CD8-positive, alpha-beta memory T cell (primary cell): ENCODE data around the gene NEK9. TPM values are rescaled to one million over a fixed set of nuclear protein-coding genes. Genes with fewer than 3 reads are reported as not detected.

Experiments used
- CTCF ChIA-PET: fragments of 350-600 bp; sonication (Branson Sonifier 250); formaldehyde crosslinking; loops from one replicate; lab custom pipeline; 2021; ENCODE audit warnings: antibody characterized with exemption; lab: Charles Lee
- POLR2A ChIA-PET: fragments of 350-600 bp; sonication (Branson Sonifier 250); formaldehyde crosslinking; loops from one replicate; lab custom pipeline; 2021; ENCODE audit warnings: antibody characterized with exemption; lab: Charles Lee
- DNase-seq, 5 donors: peaks; one replicate each; pipeline versions ENCODE4 v3.0.0 to v3.0.0-alpha.2; 2020 to 2022; ENCODE audit warnings: mixed read lengths in 1 of 5
- H3K27ac ChIP-seq: one replicate; pipeline ENCODE4 v1.7.0; 2013; ENCODE audit warnings: low read depth, mild to moderate bottlenecking, low read length, moderate library complexity
- H3K27me3 ChIP-seq: 2 replicates; pipeline ENCODE4 v1.7.0; 2013; ENCODE audit warnings: low read length, mild to moderate bottlenecking; ENCODE audit not compliant: insufficient read depth, poor library complexity, severe bottlenecking
- H3K36me3 ChIP-seq: 2 replicates; pipeline ENCODE4 v1.7.0; 2013; ENCODE audit warnings: mild to moderate bottlenecking, low read length, moderate library complexity; ENCODE audit not compliant: insufficient read depth
- H3K4me1 ChIP-seq: 2 replicates; pipeline ENCODE4 v1.7.0; 2013; ENCODE audit warnings: mild to moderate bottlenecking, low read length, moderate library complexity; ENCODE audit not compliant: insufficient read depth
- H3K4me3 ChIP-seq: 2 replicates; pipeline ENCODE4 v1.7.0; 2013; ENCODE audit warnings: mild to moderate bottlenecking, low read length
- H3K9me3 ChIP-seq: 2 replicates; pipeline ENCODE4 v1.7.0; 2013; ENCODE audit warnings: mild to moderate bottlenecking, low read length
- H3K27ac Mint-ChIP-seq, 8 donors: one replicate each; pipeline ENCODE4 v1.8.0; 2020 to 2021; ENCODE audit warnings: mixed read lengths in 8 of 8, mild to moderate bottlenecking in 6 of 8, inconsistent platforms in 3 of 8, moderate library complexity in 3 of 8
- H3K27me3 Mint-ChIP-seq, 2 donors: one replicate each; pipeline ENCODE4 v1.8.0; 2020 to 2021; ENCODE audit warnings: mixed read lengths in 2 of 2, mild to moderate bottlenecking in 1 of 2, moderate library complexity in 1 of 2
- H3K36me3 Mint-ChIP-seq, 3 donors: one replicate each; pipeline ENCODE4 v1.8.0; 2020 to 2021; ENCODE audit warnings: mixed read lengths in 3 of 3, inconsistent platforms in 1 of 3, mild to moderate bottlenecking in 1 of 3
- H3K4me1 Mint-ChIP-seq, 3 donors: one replicate each; pipeline ENCODE4 v1.8.0; 2020 to 2021; ENCODE audit warnings: mixed read lengths in 3 of 3, inconsistent platforms in 1 of 3, mild to moderate bottlenecking in 1 of 3
- H3K4me3 Mint-ChIP-seq, 7 donors: one replicate each; pipeline ENCODE4 v1.8.0; 2020 to 2021; ENCODE audit warnings: mixed read lengths in 7 of 7, mild to moderate bottlenecking in 6 of 7, moderate library complexity in 4 of 7, inconsistent platforms in 2 of 7
- H3K9me3 Mint-ChIP-seq, 5 donors: one replicate each; pipeline ENCODE4 v1.8.0; 2020 to 2022; ENCODE audit warnings: mixed read lengths in 5 of 5, mild to moderate bottlenecking in 3 of 5, moderate library complexity in 2 of 5, inconsistent platforms in 1 of 5
- polyA plus RNA-seq: library from polyadenylated mRNA; unstranded; fragments of 300-500 nt; fragmentation: Illumina TruSeq; gene quantifications from one replicate; pipeline ENCODE4 v1.2.3, GENCODE V29; 2021
- total RNA-seq, 2 experiments: library from RNA; stranded (reverse); gene quantifications; one replicate each; pipeline ENCODE4 v1.2.3, GENCODE V29; 2021

NEK9 gene
- total and polyA plus RNA-seq, 3 experiments from 2014 or later, result 18.0 to 74.0 (median 72.2) TPM

DNA sequence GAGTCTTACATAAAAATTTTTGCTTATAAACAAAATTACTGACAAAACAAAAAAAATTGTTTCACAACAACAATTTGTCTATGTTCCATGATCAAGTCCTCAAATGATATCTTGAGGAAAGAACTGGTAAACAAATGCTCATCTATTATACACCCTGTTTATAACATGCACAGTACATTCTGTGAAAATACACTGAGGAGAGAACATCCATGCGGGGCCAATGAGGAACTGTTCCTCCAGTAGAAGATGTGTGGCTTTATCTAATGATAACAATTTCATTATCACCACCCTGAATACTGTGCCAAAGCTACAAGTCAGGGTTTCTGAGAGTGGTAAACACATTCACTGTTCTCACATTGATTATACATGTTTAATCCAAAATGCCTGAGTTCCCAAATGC, 86.3 kb downstream of the NEK9 start:
- H3K36me3 Mint-ChIP-seq, result peaks cover 0 to 54% (median 18%) of the 10 kb centered on the region in 3 donors
- H3K27ac Mint-ChIP-seq, result no peak overlapping the region
- Histone ChIP-seq H3K27me3 (no peaks in the 10 kb centered on the region), H3K9me3 (no peaks in the 10 kb centered on the region), H3K36me3 (peaks cover 9% of the 10 kb centered on the region), H3K4me3 (no peak overlapping the region), H3K27ac (no peak overlapping the region), H3K4me1 (peaks cover 4% of the 10 kb centered on the region)
- ChIA-PET POLR2A (no interaction called here), CTCF (no interaction called here)
- no peak overlapping the region for H3K4me3 Mint-ChIP-seq
- H3K9me3 Mint-ChIP-seq, result no peaks in the 10 kb centered on the region
- H3K4me1 Mint-ChIP-seq, result peaks cover 14 to 25% (median 14%) of the 10 kb centered on the region in 3 donors
- no peaks in the 10 kb centered on the region for H3K27me3 Mint-ChIP-seq
- DNase-seq, result no peak

DNA sequence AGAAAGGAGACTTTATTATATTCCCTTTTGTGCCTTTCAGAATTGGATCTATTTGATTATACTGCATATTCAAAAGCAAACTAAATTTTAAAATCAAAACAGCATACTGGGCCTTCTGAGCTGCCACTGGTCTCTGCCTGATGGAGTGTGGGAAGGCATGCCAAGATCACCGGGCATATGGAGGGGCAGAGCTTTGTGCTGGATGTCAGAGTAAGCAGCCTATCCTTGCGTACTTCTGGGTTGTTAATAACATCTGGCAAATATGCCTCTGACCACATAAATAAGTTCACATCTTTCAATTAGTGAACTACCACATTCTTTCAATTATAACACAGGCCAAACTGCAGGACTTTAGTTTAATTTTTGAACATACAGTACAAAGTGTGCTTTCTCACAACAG, 93.9 kb downstream of the NEK9 start:
- Histone ChIP-seq H3K36me3 (peaks cover 17% of the 10 kb centered on the region), H3K27me3 (no peaks in the 10 kb centered on the region), H3K4me1 (no peaks in the 10 kb centered on the region), H3K27ac (no peak overlapping the region), H3K9me3 (no peaks in the 10 kb centered on the region), H3K4me3 (no peak overlapping the region)
- Mint-ChIP-seq H3K9me3 (no peaks in the 10 kb centered on the region), H3K27ac (no peak overlapping the region), H3K36me3 (peaks cover 7 to 71% (median 33%) of the 10 kb centered on the region in 3 donors), H3K4me3 (no peak overlapping the region), H3K27me3 (no peaks in the 10 kb centered on the region), H3K4me1 (peaks cover 0 to 1% (median 0%) of the 10 kb centered on the region in 3 donors)
- CTCF ChIA-PET, result no interaction called here
- no peak for DNase-seq
- POLR2A ChIA-PET, result no interaction called here

DNA sequence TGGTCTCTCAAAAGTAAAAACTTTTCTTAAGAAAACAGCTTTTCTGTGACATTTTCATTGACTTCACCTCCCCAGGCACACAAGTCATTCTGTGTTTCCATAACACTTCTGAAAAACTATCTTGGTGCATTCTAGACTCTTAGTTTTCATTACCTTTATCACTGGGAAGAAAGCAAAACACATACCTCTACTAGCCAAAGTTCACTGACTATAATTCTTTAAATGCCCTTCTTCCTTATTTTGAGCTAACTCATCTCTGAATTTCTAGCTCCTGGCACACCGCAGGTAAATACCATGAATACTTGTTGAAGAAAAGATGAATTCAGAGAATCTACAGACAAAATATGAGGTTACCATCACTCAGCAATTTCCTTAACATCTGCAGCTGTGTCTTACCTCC, 96.7 kb downstream of the NEK9 start:
- H3K36me3 ChIP-seq, result peaks cover 8% of the 10 kb centered on the region
- H3K27ac ChIP-seq, result no peak overlapping the region
- H3K4me1 Mint-ChIP-seq, result no peaks in the 10 kb centered on the region
- no peak overlapping the region for H3K4me3 ChIP-seq
- H3K9me3 Mint-ChIP-seq, result no peaks in the 10 kb centered on the region
- no peaks in the 10 kb centered on the region for H3K4me1 ChIP-seq
- H3K9me3 ChIP-seq, result no peaks in the 10 kb centered on the region
- H3K27ac Mint-ChIP-seq, result no peak overlapping the region
- ChIA-PET POLR2A (no interaction called here), CTCF (no interaction called here)
- H3K4me3 Mint-ChIP-seq, result no peak overlapping the region
- no peak for DNase-seq
- no peaks in the 10 kb centered on the region for H3K27me3 ChIP-seq
- no peaks in the 10 kb centered on the region for H3K27me3 Mint-ChIP-seq
- H3K36me3 Mint-ChIP-seq, result peaks cover 7 to 55% (median 18%) of the 10 kb centered on the region in 3 donors

Other genes with a start within 250 kb of the NEK9 start
- 100 to 1,000 TPM; 160 to 161 TPM for gene DLST, start 245.1 kb downstream of the NEK9 start, total RNA-seq
- gene DLST, start 245.1 kb downstream of the NEK9 start, polyA plus RNA-seq, result 8.8 TPM
- 1 to 10 TPM; 4.8 to 5.0 TPM for gene RPS6KL1, start 203.8 kb downstream of the NEK9 start, total RNA-seq
- not detected for gene RPS6KL1, start 203.8 kb downstream of the NEK9 start, polyA plus RNA-seq
- under 1 TPM in 1 of 2 experiments, not detected in 1; 0.29 TPM for gene PGF, start 171.5 kb downstream of the NEK9 start, total RNA-seq
- gene PGF, start 171.5 kb downstream of the NEK9 start, polyA plus RNA-seq, result not detected
- gene EIF2B2, start 124.1 kb downstream of the NEK9 start, total RNA-seq, result 10 to 100 TPM; 57.4 to 66.7 TPM
- gene EIF2B2, start 124.1 kb downstream of the NEK9 start, polyA plus RNA-seq, result 28.3 TPM
- gene MLH3, start 75.6 kb downstream of the NEK9 start, total RNA-seq, result 10 to 100 TPM; 16.2 to 16.7 TPM
- 10.4 TPM for gene MLH3, start 75.6 kb downstream of the NEK9 start, polyA plus RNA-seq
- gene ACYP1, start 63.0 kb downstream of the NEK9 start, total RNA-seq, result 10 to 100 TPM; 37.4 to 39.2 TPM
- gene ACYP1, start 63.0 kb downstream of the NEK9 start, polyA plus RNA-seq, result 20.1 TPM
- gene ZC2HC1C, start 57.4 kb downstream of the NEK9 start, total RNA-seq, result 1 to 10 TPM in 1 of 2 experiments, under 1 TPM in 1; 0.81 to 2.2 TPM
- gene ZC2HC1C, start 57.4 kb downstream of the NEK9 start, polyA plus RNA-seq, result 1.1 TPM
- gene TMED10, start 49.6 kb upstream of the NEK9 start, total RNA-seq, result 100 to 1,000 TPM; 178 TPM
- 321 TPM for gene TMED10, start 49.6 kb upstream of the NEK9 start, polyA plus RNA-seq
- 10 to 100 TPM; 15.2 to 16.8 TPM for gene FOS, start 151.8 kb upstream of the NEK9 start, total RNA-seq
- gene FOS, start 151.8 kb upstream of the NEK9 start, polyA plus RNA-seq, result 768 TPM